PC-9 (cell line): ENCODE data around the gene LATS2. TPM values are rescaled to one million over a fixed set of nuclear protein-coding genes. Genes with fewer than 3 reads are reported as not detected.

Source experiments
- BruUV-seq: library from RNA; stranded (reverse); fragments of 400-500 nt; replicated peaks from 2 replicates; lab custom pipeline; 2021; lab: Mats Ljungman, UMichigan
- CTCF ChIA-PET: fragments of 300-600 bp; sonication (Branson Sonifier 250); formaldehyde crosslinking; loops from one replicate; lab custom pipeline; 2022; ENCODE audit warnings: antibody characterized with exemption; lab: Charles Lee
- POLR2A ChIA-PET: fragments of 300-600 bp; sonication (Branson Sonifier 250); formaldehyde crosslinking; loops from one replicate; lab custom pipeline; 2022; ENCODE audit warnings: antibody characterized with exemption; ENCODE audit not compliant: unreplicated experiment; lab: Charles Lee
- DNase-seq, 2 experiments: peaks; one replicate each; pipeline versions ENCODE4 v3.0.0 to v3.0.0-alpha.2; 2015 to 2022; ENCODE audit warnings: mixed read lengths in 1 of 2
- H2AFZ ChIP-seq: fragments of 200-600 bp; sonication (generic); 2 replicates; pipeline ENCODE4 v1.8.1; 2017; ENCODE audit warnings: antibody characterized with exemption
- H3F3A ChIP-seq: fragments of 200-600 bp; sonication (generic); 2 replicates; pipeline ENCODE4 v1.8.1; 2017; ENCODE audit warnings: antibody characterized with exemption, mild to moderate bottlenecking, low read depth; ENCODE audit not compliant: insufficient read depth
- H3K27ac ChIP-seq: fragments of 200-600 bp; sonication (generic); 2 replicates; pipeline ENCODE4 v1.6.1; 2016; ENCODE audit warnings: mixed run types
- H3K27me3 ChIP-seq: fragments of 200-600 bp; sonication (generic); 2 replicates; pipeline ENCODE4 v1.6.1; 2016; ENCODE audit warnings: low read depth, mixed run types; ENCODE audit not compliant: insufficient read depth
- H3K36me3 ChIP-seq: fragments of 200-600 bp; sonication (generic); 2 replicates; pipeline ENCODE4 v1.6.1; 2016; ENCODE audit warnings: low read depth, mixed run types
- H3K4me1 ChIP-seq: fragments of 200-600 bp; sonication (generic); replicated peaks from 2 replicates; pipeline ENCODE4 v1.6.1; 2016; ENCODE audit warnings: mixed run types; ENCODE audit not compliant: insufficient read depth
- H3K4me2 ChIP-seq: fragments of 200-600 bp; sonication (generic); 2 replicates; pipeline ENCODE4 v1.6.1; 2017; ENCODE audit warnings: mixed run types
- H3K4me3 ChIP-seq: fragments of 200-600 bp; sonication (generic); 2 replicates; pipeline ENCODE4 v1.6.1; 2016; ENCODE audit warnings: mixed run types
- H3K79me2 ChIP-seq: fragments of 200-600 bp; sonication (generic); 2 replicates; pipeline ENCODE4 v1.6.1; 2017; ENCODE audit warnings: low read depth, mixed run types
- H3K9me2 ChIP-seq: fragments of 200-600 bp; sonication (generic); 2 replicates; pipeline ENCODE4 v1.8.1; 2017; ENCODE audit warnings: mild to moderate bottlenecking; ENCODE audit not compliant: insufficient read depth
- H3K9me3 ChIP-seq: fragments of 200-600 bp; sonication (generic); 2 replicates; pipeline ENCODE4 v1.8.1; 2016; ENCODE audit warnings: low read depth; ENCODE audit not compliant: insufficient read depth
- H4K20me1 ChIP-seq: fragments of 200-600 bp; sonication (generic); 2 replicates; pipeline ENCODE4 v1.8.1; 2017; ENCODE audit not compliant: insufficient read depth
- CTCF ChIP-seq: fragments of 200-600 bp; sonication (generic); conservative IDR thresholded peaks from 2 replicates; pipeline ENCODE4 v1.6.1; 2017; ENCODE audit warnings: mixed run types, antibody characterized with exemption, mild to moderate bottlenecking, moderate library complexity
- EZH2 ChIP-seq: fragments of 200-600 bp; sonication (generic); IDR thresholded peaks from 2 replicates; pipeline ENCODE4 v1.8.0; 2017; ENCODE audit warnings: antibody characterized with exemption, low read depth
- intact Hi-C: fragments of 100-400 bp; cut with micrococcal nuclease; formaldehyde crosslinking; loops from one replicate; pipeline ENCODE4 v1.10.0; 2022; ENCODE audit not compliant: unreplicated experiment
- total RNA-seq: library from RNA; stranded (reverse); gene quantifications from 2 replicates; pipeline ENCODE4 v1.2.3, GENCODE V29; 2021

LATS2 gene
- total RNA-seq, 1 experiment from 2014 or later, result 12.3 TPM

GRCh38 chr13:21015284-21015683 is 46.1 kb downstream of the LATS2 start:
- H3K9me3 ChIP-seq, result no peaks in the 10 kb centered on the region
- H2AFZ ChIP-seq, result no peak overlapping the region
- no peaks in the 10 kb centered on the region for H3K9me2 ChIP-seq
- no peak for TF ChIP-seq EZH2
- no peak for TF ChIP-seq CTCF
- peaks cover 15% of the 10 kb centered on the region; the same call in 1 of the 2 replicates for H3K79me2 ChIP-seq
- H3K27me3 ChIP-seq, result no peaks in the 10 kb centered on the region
- H3K4me2 ChIP-seq, result no peak overlapping the region
- POLR2A ChIA-PET, result no interaction called here
- CTCF ChIA-PET, result no interaction called here
- no peak overlapping the region for H3K27ac ChIP-seq
- no peaks in the 10 kb centered on the region for H3K36me3 ChIP-seq
- H3F3A ChIP-seq, result peaks cover 29% of the 10 kb centered on the region; the same call in 1 of the 2 replicates
- no peak for DNase-seq
- BruUV-seq, result no TSS peak
- no peak overlapping the region for H3K4me3 ChIP-seq
- peaks cover 20% of the 10 kb centered on the region for H3K4me1 ChIP-seq
- H4K20me1 ChIP-seq, result peaks cover 52% of the 10 kb centered on the region
- intact Hi-C loops, result no loop called here

DNA sequence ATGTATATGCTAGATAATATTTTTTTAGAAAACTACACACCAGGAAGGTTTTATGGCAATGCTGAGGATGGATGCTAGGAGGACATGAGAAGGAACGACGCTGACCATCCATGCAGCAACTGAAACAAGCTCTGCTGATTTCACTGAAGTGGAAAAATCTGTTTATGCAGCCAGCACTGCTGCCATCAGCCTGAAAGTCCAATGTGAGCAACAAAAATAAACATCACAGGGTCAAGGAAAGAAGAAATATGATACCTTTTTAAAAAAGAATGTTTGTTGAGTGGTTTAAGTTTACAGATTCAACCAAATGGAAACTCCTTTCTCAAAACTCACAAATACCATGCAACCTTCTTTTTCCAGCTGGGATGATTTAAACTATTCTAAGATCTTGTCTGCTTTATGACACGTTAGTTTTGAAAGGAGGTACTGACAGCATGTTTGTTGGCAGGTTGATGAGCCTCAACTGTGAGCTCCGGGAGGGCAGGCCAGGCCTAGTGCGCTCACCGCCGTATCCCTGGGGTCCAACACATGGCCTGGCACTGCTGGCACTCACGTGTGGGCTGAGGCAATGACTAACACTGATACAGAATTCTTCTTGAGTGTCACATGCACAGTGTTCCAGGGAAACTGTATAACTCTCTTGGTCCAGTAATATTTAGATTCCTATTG is 46.8 kb downstream of the LATS2 start:
- Histone ChIP-seq H3K27ac (no peak overlapping the region), H3K79me2 (peaks cover 15% of the 10 kb centered on the region; the same call in 1 of the 2 replicates), H3K9me2 (no peaks in the 10 kb centered on the region), H3K27me3 (no peaks in the 10 kb centered on the region), H3K36me3 (no peaks in the 10 kb centered on the region), H2AFZ (no peak overlapping the region), H4K20me1 (peaks cover 53% of the 10 kb centered on the region), H3K4me3 (no peak overlapping the region), H3F3A (peaks cover 29% of the 10 kb centered on the region; the same call in 1 of the 2 replicates), H3K9me3 (no peaks in the 10 kb centered on the region), H3K4me1 (peaks cover 20% of the 10 kb centered on the region), H3K4me2 (peak overlapping the region; percentile 3; the same call in 1 of the 2 replicates)
- CTCF ChIA-PET, result no interaction called here
- TF ChIP-seq CTCF (no peak), EZH2 (no peak)
- no TSS peak for BruUV-seq
- POLR2A ChIA-PET, result no interaction called here
- intact Hi-C loops, result no loop called here
- DNase-seq, result peak in 1 of 2 experiments; percentile 65

DNA sequence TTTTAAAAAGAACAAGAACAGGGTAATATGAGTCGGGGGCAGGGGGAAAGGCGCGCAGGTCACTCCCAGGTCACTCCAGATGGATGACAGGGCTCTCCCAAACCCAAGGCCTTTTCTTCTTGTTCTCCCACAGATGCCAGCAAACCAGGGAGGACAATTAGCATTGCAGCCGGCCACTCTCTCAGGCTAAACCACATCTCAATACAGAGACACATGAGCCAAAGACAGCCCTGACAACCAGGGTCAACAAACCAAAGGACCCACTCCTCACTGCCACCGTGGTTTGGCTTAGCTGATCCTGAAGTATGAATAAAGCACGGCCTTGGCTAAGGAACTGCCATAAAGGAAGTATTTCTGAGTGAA is 47.3 kb downstream of the LATS2 start:
- peaks cover 15% of the 10 kb centered on the region; the same call in 1 of the 2 replicates for H3K79me2 ChIP-seq
- H3F3A ChIP-seq, result peaks cover 29% of the 10 kb centered on the region; the same call in 1 of the 2 replicates
- CTCF ChIA-PET, result no interaction called here
- no peaks in the 10 kb centered on the region for H3K27me3 ChIP-seq
- no peak for TF ChIP-seq CTCF
- no peak for TF ChIP-seq EZH2
- no TSS peak for BruUV-seq
- no peak for DNase-seq
- POLR2A ChIA-PET, result no interaction called here
- H3K9me2 ChIP-seq, result no peaks in the 10 kb centered on the region
- H4K20me1 ChIP-seq, result peaks cover 57% of the 10 kb centered on the region
- H3K36me3 ChIP-seq, result no peaks in the 10 kb centered on the region
- H3K4me1 ChIP-seq, result peaks cover 20% of the 10 kb centered on the region
- intact Hi-C loops, result no loop called here
- no peak overlapping the region for H3K4me3 ChIP-seq
- H3K9me3 ChIP-seq, result no peaks in the 10 kb centered on the region
- no peak overlapping the region for H3K27ac ChIP-seq
- H2AFZ ChIP-seq, result no peak overlapping the region
- H3K4me2 ChIP-seq, result no peak overlapping the region
